HL-60/S4 treated with phorbol 12-myristate 13-acetate at 8.2 ng/mL for 4 days and 3 days (cell line): ENCODE data around the gene GOLGA6A.
"Not testable (repeated sequence)": the region's sequence is repeated elsewhere in the genome, so short reads cannot be mapped to it uniquely, and the experiment has no call there.

ENCODE experiments used
- in situ Hi-C: fragments of 300-500 bp; cut with MboI; formaldehyde crosslinking; loops from 2 replicates; pipeline ENCODE4 v1.15.0; 2022; ENCODE audit warnings: low sequenced_read_pairs

Gene GOLGA6A

GRCh38 chr15:74109713-74110112 lies 27.4 kb upstream of the GOLGA6A start:
- in situ Hi-C loops = no loop called here

GRCh38 chr15:74108611-74109010 lies 26.3 kb upstream of the GOLGA6A start:
- in situ Hi-C loops = not testable (repeated sequence)

- in situ Hi-C loops = no loop called here
Observed at GRCh38 chr15:74108111-74108510, 25.8 kb upstream of the GOLGA6A start.

- in situ Hi-C loops = not testable (repeated sequence)
Observed at GRCh38 chr15:74099963-74100733, 17.8 kb upstream of the GOLGA6A start.

- in situ Hi-C loops = not testable (repeated sequence)
Observed at GRCh38 chr15:74096753-74097474, 14.6 kb upstream of the GOLGA6A start.

GRCh38 chr15:74095610-74096009 lies 13.3 kb upstream of the GOLGA6A start:
- in situ Hi-C loops = not testable (repeated sequence)

GRCh38 chr15:74094567-74094966 lies 12.2 kb upstream of the GOLGA6A start:
- in situ Hi-C loops = not testable (repeated sequence)

- in situ Hi-C loops = not testable (repeated sequence)
Observed at GRCh38 chr15:74075781-74076180, 6.6 kb downstream of the GOLGA6A start.

GRCh38 chr15:74072614-74073337 lies 9.6 kb downstream of the GOLGA6A start:
- in situ Hi-C loops = not testable (repeated sequence)

- in situ Hi-C loops = not testable (repeated sequence)
Observed at GRCh38 chr15:74072132-74072531, 10.2 kb downstream of the GOLGA6A start.

GRCh38 chr15:74071645-74072044 lies 10.7 kb downstream of the GOLGA6A start:
- in situ Hi-C loops = not testable (repeated sequence)

GRCh38 chr15:74065684-74066411 lies 16.5 kb downstream of the GOLGA6A start:
- in situ Hi-C loops = not testable (repeated sequence)

GRCh38 chr15:74064822-74065221 lies 17.5 kb downstream of the GOLGA6A start:
- in situ Hi-C loops = not testable (repeated sequence)

- in situ Hi-C loops = not testable (repeated sequence)
Observed at GRCh38 chr15:74064183-74064582, 18.2 kb downstream of the GOLGA6A start.

GRCh38 chr15:74063425-74064146 lies 18.8 kb downstream of the GOLGA6A start:
- in situ Hi-C loops = not testable (repeated sequence)

- in situ Hi-C loops = no loop called here
Observed at GRCh38 chr15:74062671-74063070, 19.7 kb downstream of the GOLGA6A start.

- in situ Hi-C loops = no loop called here
Observed at GRCh38 chr15:74062236-74062635, 20.1 kb downstream of the GOLGA6A start.

GRCh38 chr15:74060251-74060650 lies 22.1 kb downstream of the GOLGA6A start:
- in situ Hi-C loops = no loop called here

GRCh38 chr15:74059050-74059833 lies 23.1 kb downstream of the GOLGA6A start:
- in situ Hi-C loops = not testable (repeated sequence)
